Measurements from ENCODE around the gene CD7.

- TF ChIP-seq POLR2AphosphoS5 (IDR thresholded peaks at IDR 0.05; ENCODE audit: low read depth, low read length) (no peak), POLR2A (IDR thresholded peaks at IDR 0.05; ENCODE audit: low read depth, low read length) (no peak)
Measured at GRCh38 chr17:82291582-82292250, 25.7 kb downstream of the CD7 start.

All from GM12891 (cell line).